Thymus (tissue), 11 donors: ENCODE results near the gene TMEM135. TPM values are rescaled to one million over a fixed set of nuclear protein-coding genes. Genes with fewer than 3 reads are reported as not detected.
A peak's percentile ranks its signal among the peaks of the same experiment; 100 is the strongest.

ENCODE experiments used
- DNase-seq, 9 donors: peaks; one replicate each; pipeline ENCODE4 v3.0.0-alpha.2; 2013; ENCODE audit warnings: low spot score in 9 of 9, low read depth in 6 of 9, missing footprints in 1 of 9
- H3K27ac ChIP-seq, 2 donors: one replicate each; pipeline ENCODE4 v1.5.1; 2013; ENCODE audit warnings: control low read depth in 1 of 2, low read depth in 1 of 2, low read length in 1 of 2, mild to moderate bottlenecking in 1 of 2, moderate library complexity in 1 of 2
- H3K27me3 ChIP-seq, 2 donors: one replicate each; pipeline ENCODE4 v1.5.1; 2013; ENCODE audit warnings: low read length in 1 of 2; ENCODE audit not compliant: control insufficient read depth in 2 of 2, insufficient read depth in 1 of 2
- H3K36me3 ChIP-seq, 2 donors: one replicate each; pipeline ENCODE4 v1.5.1; 2013; ENCODE audit warnings: low read length in 1 of 2, mild to moderate bottlenecking in 1 of 2, moderate library complexity in 1 of 2; ENCODE audit not compliant: control insufficient read depth in 2 of 2, insufficient read depth in 2 of 2
- H3K4me1 ChIP-seq, 2 donors: one replicate each; pipeline ENCODE4 v1.5.1; 2013; ENCODE audit warnings: low read length in 2 of 2; ENCODE audit not compliant: control insufficient read depth in 2 of 2, insufficient read depth in 2 of 2
- H3K4me3 ChIP-seq, 2 donors: one replicate each; pipeline ENCODE4 v1.5.1; 2013; ENCODE audit warnings: low read length in 2 of 2, control low read depth in 1 of 2, mild to moderate bottlenecking in 1 of 2
- H3K9me3 ChIP-seq, 2 donors: one replicate each; pipeline ENCODE4 v1.5.1; 2013; ENCODE audit warnings: low read length in 1 of 2, mild to moderate bottlenecking in 1 of 2; ENCODE audit not compliant: control insufficient read depth in 2 of 2, insufficient read depth in 1 of 2
- WGBS: extraction: QIAGEN DNeasy Blood & Tissue Kit; methylation state at CpG from one replicate; pipeline ENCODE4 v1.1.7; 2013; 5-methylcytosine and 5-hydroxymethylcytosine counted together
- polyA plus RNA-seq: library from polyadenylated mRNA; stranded (reverse); fragments of 200-250 nt; gene quantifications from one replicate; pipeline ENCODE4 v1.2.3, GENCODE V29; 2013
- total RNA-seq: library from RNA; stranded (reverse); fragments of 120-200 nt; gene quantifications from one replicate; pipeline ENCODE4 v1.2.4, GENCODE V29; 2013
- donor health status: healthy.

The TMEM135 gene
- total and polyA plus RNA-seq, 2 donors, result 10.8 to 11.1 TPM

DNA sequence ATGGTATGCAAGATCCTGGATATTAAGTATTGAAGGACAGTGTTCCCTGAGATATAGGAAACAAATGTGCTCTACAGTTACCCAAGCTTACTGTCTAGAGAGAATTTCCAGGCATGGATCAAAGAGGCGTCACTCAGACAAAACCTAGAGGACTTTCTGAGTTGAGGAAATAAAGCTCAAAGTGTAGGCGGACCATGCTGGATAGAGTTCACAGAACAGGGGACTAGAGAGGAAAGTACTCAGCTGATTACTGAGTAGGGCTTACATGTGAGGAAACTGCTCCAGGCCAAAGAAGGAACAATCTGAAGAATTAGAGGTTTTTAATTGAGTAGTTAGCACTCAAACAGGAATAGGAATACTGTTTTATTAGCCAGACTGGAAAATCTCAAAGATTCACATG lies 193.3 kb downstream of the TMEM135 start:
- H3K27ac ChIP-seq, result no peak overlapping the region
- H3K27me3 ChIP-seq, result no peaks in the 10 kb centered on the region
- H3K4me1 ChIP-seq, result no peaks in the 10 kb centered on the region
- H3K9me3 ChIP-seq, result peaks cover 0 to 4% of the 10 kb centered on the region in 2 donors
- over 99% methylated on average over 2 of the region's 2 CpGs for WGBS
- DNase-seq, result no peak
- H3K4me3 ChIP-seq, result no peak overlapping the region
- H3K36me3 ChIP-seq, result no peaks in the 10 kb centered on the region

DNA sequence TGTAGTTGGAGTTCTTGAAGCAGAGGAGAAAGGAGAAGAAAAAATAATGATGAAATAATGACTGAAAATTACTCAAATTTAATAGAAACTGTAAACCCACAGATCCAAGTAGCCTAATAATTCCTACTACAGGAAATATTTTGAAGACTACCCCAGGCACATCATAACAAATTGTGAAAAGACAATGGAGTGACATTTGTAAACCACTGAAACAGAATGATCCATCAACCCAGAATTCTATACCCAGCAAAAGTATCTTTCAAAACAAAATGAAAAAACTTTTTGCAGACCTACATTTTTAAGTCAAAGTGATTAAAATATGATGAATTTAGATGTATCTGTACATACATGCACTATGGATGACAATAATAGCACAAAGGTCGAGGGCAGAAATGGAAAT lies 194.6 kb downstream of the TMEM135 start:
- Histone ChIP-seq H3K36me3 (no peaks in the 10 kb centered on the region), H3K9me3 (peaks cover 0 to 4% of the 10 kb centered on the region in 2 donors), H3K27ac (no peak overlapping the region), H3K27me3 (no peaks in the 10 kb centered on the region), H3K4me3 (no peak overlapping the region), H3K4me1 (no peaks in the 10 kb centered on the region)
- WGBS, result 97% methylated on average over 1 of the region's 1 CpG
- no peak for DNase-seq

DNA sequence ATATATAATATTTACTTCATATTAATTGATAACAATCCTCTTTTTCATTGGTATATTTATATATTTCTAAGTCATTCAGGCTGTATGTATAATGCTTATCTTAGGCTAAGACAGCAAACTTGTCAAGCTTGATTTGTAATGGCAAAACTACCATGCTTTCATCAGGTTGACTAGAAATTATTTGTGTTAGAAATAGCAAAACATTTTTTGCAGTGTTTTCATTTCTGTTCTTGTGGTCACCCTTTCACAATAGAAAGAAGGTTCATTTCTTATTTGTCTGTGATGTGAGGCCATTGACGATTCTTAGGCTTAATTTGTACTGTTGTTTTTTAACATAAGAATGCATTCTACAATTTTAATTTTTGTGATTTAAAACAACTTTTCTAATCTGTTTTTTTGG lies 197.6 kb downstream of the TMEM135 start:
- Histone ChIP-seq H3K27me3 (no peaks in the 10 kb centered on the region), H3K4me3 (no peak overlapping the region), H3K4me1 (no peaks in the 10 kb centered on the region), H3K36me3 (no peaks in the 10 kb centered on the region), H3K27ac (no peak overlapping the region), H3K9me3 (peaks cover 0 to 4% of the 10 kb centered on the region in 2 donors)
- no peak for DNase-seq
- WGBS, result 99% methylated on average over 1 of the region's 1 CpG

DNA sequence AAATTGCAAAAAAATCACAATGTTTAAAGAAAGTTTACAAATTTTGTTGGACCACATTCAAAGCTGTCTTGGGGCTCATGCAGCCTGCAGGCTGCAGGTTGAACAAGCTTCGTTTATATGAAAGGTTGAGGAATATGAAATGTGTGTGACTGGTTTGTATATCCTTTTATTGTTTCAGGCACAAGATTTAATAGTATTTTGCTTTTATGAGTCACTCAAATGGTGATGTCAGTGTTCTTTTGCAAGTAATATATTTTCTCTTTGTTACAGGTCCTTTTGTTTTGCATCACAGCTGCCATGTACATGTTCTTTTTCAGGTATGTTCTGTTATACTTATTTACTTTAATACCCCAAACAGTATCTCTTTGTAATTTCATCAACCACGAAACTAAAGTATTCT lies 198.6 kb downstream of the TMEM135 start:
- no peak overlapping the region for H3K4me3 ChIP-seq
- no peaks in the 10 kb centered on the region for H3K36me3 ChIP-seq
- H3K27me3 ChIP-seq, result no peaks in the 10 kb centered on the region
- H3K9me3 ChIP-seq, result peaks cover 0 to 4% of the 10 kb centered on the region in 2 donors
- H3K4me1 ChIP-seq, result no peaks in the 10 kb centered on the region
- DNase-seq, result no peak
- WGBS, result 98% methylated on average over 2 of the region's 2 CpGs
- H3K27ac ChIP-seq, result no peak overlapping the region

DNA sequence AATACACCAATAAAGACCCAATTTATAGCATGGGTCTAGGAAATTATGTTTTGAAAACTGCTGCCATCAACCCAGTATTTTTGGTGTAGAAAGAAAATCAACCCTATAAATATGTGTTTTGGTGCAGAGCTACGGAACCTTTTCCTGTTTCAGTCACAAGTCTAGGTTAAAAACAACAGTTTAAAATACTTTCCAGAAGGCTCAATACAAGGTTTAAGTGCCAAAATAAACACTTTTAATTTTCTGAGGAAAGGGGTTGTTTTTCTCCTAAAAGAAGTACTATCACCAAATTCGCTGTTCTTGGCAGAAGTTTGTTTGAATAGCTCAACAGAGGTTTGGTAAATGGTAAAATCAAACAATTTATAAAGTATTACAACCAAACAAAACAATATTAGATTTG lies 201.3 kb downstream of the TMEM135 start:
- WGBS, result 90% methylated on average over 2 of the region's 2 CpGs
- H3K4me3 ChIP-seq, result no peak overlapping the region
- no peaks in the 10 kb centered on the region for H3K36me3 ChIP-seq
- H3K9me3 ChIP-seq, result no peaks in the 10 kb centered on the region
- DNase-seq, result no peak
- no peak overlapping the region for H3K27ac ChIP-seq
- H3K27me3 ChIP-seq, result no peaks in the 10 kb centered on the region
- H3K4me1 ChIP-seq, result no peaks in the 10 kb centered on the region

DNA sequence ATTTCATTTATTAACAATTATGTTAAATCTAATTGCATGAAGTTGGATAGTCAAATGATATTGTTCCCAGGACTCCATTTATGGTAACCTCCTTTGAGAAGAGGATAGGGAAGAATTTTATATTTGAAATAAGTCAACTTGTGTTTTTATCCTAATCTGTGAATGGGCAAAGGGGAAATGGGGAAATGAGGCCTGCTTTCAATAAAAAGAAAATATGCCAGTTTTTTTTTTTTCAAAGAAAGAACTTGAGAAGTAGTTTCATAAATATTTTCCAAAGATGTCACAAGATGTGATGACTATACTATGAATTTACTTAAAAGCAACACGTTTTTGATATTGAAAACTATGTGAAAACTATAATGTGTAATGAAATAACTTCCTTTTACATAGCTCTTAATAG lies 201.8 kb downstream of the TMEM135 start:
- WGBS, result 82% methylated on average over 1 of the region's 1 CpG
- no peak for DNase-seq
- no peaks in the 10 kb centered on the region for H3K4me1 ChIP-seq

DNA sequence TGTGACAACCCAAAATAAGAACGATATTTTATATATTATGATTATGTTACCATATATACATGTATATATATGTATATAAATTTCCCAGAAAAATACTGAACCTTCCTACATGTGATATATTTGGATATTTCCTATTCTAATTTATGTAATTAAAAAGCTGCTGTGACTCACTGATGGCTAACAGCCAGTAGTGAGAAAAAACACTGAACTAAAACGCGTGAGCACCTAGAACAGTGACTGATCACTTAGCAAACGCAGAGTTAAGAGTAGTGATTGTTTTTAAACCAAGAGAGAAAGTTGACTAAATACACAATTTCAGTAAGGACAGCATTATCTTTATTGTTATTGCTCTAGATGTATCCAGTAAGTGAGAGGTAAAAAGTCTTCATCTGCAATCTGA lies 213.8 kb downstream of the TMEM135 start:
- WGBS, result 98% methylated on average over 4 of the region's 4 CpGs
- H3K9me3 ChIP-seq, result peaks cover 0 to 4% of the 10 kb centered on the region in 2 donors
- no peak for DNase-seq

More for the DNA sequence above, 201.8 kb downstream of the TMEM135 start:
- Histone ChIP-seq H3K27me3 (no peaks in the 10 kb centered on the region), H3K4me3 (no peak overlapping the region), H3K36me3 (no peaks in the 10 kb centered on the region), H3K27ac (no peak overlapping the region), H3K9me3 (no peaks in the 10 kb centered on the region)

DNA sequence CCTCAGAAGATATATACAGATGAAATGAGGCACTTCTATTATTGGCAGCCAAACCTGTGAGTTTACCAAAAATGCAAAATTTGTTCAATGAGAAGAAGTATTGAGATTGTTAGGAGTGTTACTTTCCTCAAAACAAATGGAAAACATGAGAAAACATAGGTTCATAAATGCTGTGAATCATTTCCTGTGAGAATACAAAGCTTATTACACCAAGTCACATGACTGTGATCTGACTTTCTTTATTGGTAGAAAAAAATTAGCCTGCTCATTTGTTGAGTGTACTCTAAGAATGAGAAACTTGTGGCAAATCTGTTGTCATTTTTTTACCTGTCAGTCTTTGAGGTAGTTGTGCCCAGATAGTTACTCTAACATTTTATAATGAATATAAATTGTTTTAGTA lies 215.1 kb downstream of the TMEM135 start:
- Histone ChIP-seq H3K36me3 (no peaks in the 10 kb centered on the region), H3K9me3 (no peaks in the 10 kb centered on the region), H3K27me3 (no peaks in the 10 kb centered on the region), H3K27ac (no peak overlapping the region), H3K4me3 (no peak overlapping the region), H3K4me1 (peaks cover 0 to 2% of the 10 kb centered on the region in 2 donors)
- no peak for DNase-seq

More for the DNA sequence above, 213.8 kb downstream of the TMEM135 start:
- Histone ChIP-seq H3K4me1 (peaks cover 0 to 2% of the 10 kb centered on the region in 2 donors), H3K27me3 (no peaks in the 10 kb centered on the region), H3K4me3 (no peak overlapping the region), H3K27ac (no peak overlapping the region), H3K36me3 (no peaks in the 10 kb centered on the region)

DNA sequence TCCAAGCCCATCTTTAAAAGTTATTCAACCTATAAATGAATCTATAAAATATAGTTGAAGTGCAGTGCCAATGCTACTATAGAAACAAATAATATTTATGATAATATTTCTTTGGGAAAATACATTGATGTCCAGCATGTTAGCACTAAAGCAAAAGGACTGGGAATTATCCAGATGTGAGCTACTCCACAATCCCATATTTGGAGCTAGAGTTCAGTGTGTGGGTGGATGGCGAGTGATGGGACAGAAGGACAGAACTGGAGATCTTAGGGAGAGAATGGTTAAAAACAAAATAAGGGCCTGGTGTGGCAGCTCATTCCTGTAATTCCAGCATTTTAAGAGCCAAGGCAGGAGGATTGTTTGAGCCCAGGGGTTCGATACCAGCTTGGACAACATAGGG lies 216.8 kb downstream of the TMEM135 start:
- no peak overlapping the region for H3K27ac ChIP-seq
- DNase-seq, result no peak
- 97% methylated on average over 2 of the region's 2 CpGs for WGBS
- H3K27me3 ChIP-seq, result no peaks in the 10 kb centered on the region
- H3K4me1 ChIP-seq, result peaks cover 0 to 2% of the 10 kb centered on the region in 2 donors
- H3K4me3 ChIP-seq, result no peak overlapping the region
- H3K36me3 ChIP-seq, result no peaks in the 10 kb centered on the region
- H3K9me3 ChIP-seq, result no peaks in the 10 kb centered on the region

DNA sequence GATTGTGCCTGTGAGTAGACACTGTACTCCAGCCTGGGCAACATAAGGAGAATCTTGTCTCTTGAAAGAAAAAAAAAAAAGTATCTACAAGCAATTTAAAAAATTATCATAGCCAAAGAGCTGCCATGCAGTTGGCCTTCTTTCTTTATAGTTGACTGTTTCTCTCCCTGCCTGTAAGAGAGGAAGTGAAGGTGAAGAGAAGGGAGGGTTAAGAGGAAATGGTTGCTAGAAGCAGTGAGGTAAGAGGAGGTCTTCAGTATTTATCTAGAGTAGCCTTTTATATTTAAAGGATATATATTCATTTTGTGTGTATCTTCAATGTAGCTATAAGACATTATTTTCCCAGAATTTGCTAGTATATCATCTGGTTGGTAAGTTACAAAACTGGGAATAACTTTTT lies 217.9 kb downstream of the TMEM135 start:
- Histone ChIP-seq H3K4me3 (no peak overlapping the region), H3K27me3 (no peaks in the 10 kb centered on the region), H3K4me1 (peaks cover 0 to 2% of the 10 kb centered on the region in 2 donors), H3K9me3 (no peaks in the 10 kb centered on the region), H3K36me3 (no peaks in the 10 kb centered on the region), H3K27ac (no peak overlapping the region)
- peak in 2 of 9 donors; percentile 2 to 7 for DNase-seq
